ENCODE measurements around the gene ZNF629. TPM values are rescaled to one million over a fixed set of nuclear protein-coding genes. Genes with fewer than 3 reads are reported as not detected.

ZNF629 gene
- total RNA-seq, 2 experiments from 2014 or later = 1.6 to 1.7 TPM

GRCh38 chr16:30808146-30808545 is 21.1 kb upstream of the ZNF629 start:
- Mint-ChIP-seq H3K4me1 (ENCODE audit: low read depth) (peaks cover 18% of the 10 kb centered on the region), H3K9me3 (no peaks in the 10 kb centered on the region), H3K4me3 (no peak overlapping the region), H3K27ac (no peak overlapping the region), H3K27me3 (no peaks in the 10 kb centered on the region), H3K36me3 (ENCODE audit: low read depth) (no peaks in the 10 kb centered on the region)
- CTCF ChIA-PET = no interaction called here
- DNase-seq (no peak), ATAC-seq (ENCODE audit: poor library complexity) (no peak)
- Histone ChIP-seq H3K9me3 (ENCODE audit: control insufficient read depth in 1 of 2, insufficient read depth in 1 of 2, low read length in 2 of 2) (no peaks in the 10 kb centered on the region), H3K4me3 (ENCODE audit: low read length) (no peak overlapping the region), H3K27me3 (ENCODE audit: control insufficient read depth in 1 of 2, insufficient read depth in 2 of 2, low read length in 2 of 2) (no peaks in the 10 kb centered on the region), H3K27ac (ENCODE audit: low read depth in 1 of 2, low read length in 2 of 2) (no peak overlapping the region), H3K36me3 (ENCODE audit: insufficient read depth, low read length) (no peaks in the 10 kb centered on the region), H3K4me1 (ENCODE audit: insufficient read depth, low read length) (peaks cover 21% of the 10 kb centered on the region)
- intact Hi-C loops (cut with DNase I, micrococcal nuclease) = no loop called here
- POLR2A ChIA-PET = interaction anchor here (0.7 to 1.2 kb wide), 2 partner anchors 21 to 96 kb away, joined by 3 read pairs; partner anchors contain the start of gene ZNF629
- TF ChIP-seq CTCF (IDR thresholded peaks at IDR 0.05) = no peak

- peak overlapping the region; percentile 38 to 59 for H3K27ac ChIP-seq (ENCODE audit: low read depth in 1 of 2, low read length in 2 of 2)
- POLR2A ChIA-PET = interaction anchor here (0.7 to 2.4 kb wide), 12 partner anchors 9 to 397 kb away, joined by 3 to 40 read pairs (median 7); partner anchors contain the start of genes FBRS, PHKG2, PYCARD and ZNF629
- H3K4me1 Mint-ChIP-seq (ENCODE audit: low read depth) = peaks cover 18% of the 10 kb centered on the region
- no peaks in the 10 kb centered on the region for H3K27me3 ChIP-seq (ENCODE audit: control insufficient read depth in 1 of 2, insufficient read depth in 2 of 2, low read length in 2 of 2)
- TF ChIP-seq CTCF (IDR thresholded peaks at IDR 0.05) = no peak
- H3K9me3 Mint-ChIP-seq = no peaks in the 10 kb centered on the region
- peak overlapping the region; percentile 87 for H3K4me3 Mint-ChIP-seq
- peaks cover 21% of the 10 kb centered on the region for H3K4me1 ChIP-seq (ENCODE audit: insufficient read depth, low read length)
- peak; percentile 28 to 77 (median 56) for DNase-seq
- H3K9me3 ChIP-seq (ENCODE audit: control insufficient read depth in 1 of 2, insufficient read depth in 1 of 2, low read length in 2 of 2) = no peaks in the 10 kb centered on the region
- H3K36me3 Mint-ChIP-seq (ENCODE audit: low read depth) = no peaks in the 10 kb centered on the region
- peak overlapping the region; percentile 52 for H3K27ac Mint-ChIP-seq
- H3K36me3 ChIP-seq (ENCODE audit: insufficient read depth, low read length) = no peaks in the 10 kb centered on the region
- CTCF ChIA-PET = interaction anchor here (0.6 to 2.7 kb wide), 4 partner anchors 9 to 87 kb away, joined by 3 to 28 read pairs (median 6); no protein-coding TSS in a partner anchor
- H3K4me3 ChIP-seq (ENCODE audit: low read length) = peak overlapping the region; percentile 87
- intact Hi-C loops (cut with DNase I, micrococcal nuclease) = loop anchor here (1.0 kb wide), 2 partner anchors 18 to 70 kb away; partner anchors contain the start of gene ZNF629 (in 2 of the 2)
- ATAC-seq (ENCODE audit: poor library complexity) = peak; percentile 74
- no peaks in the 10 kb centered on the region for H3K27me3 Mint-ChIP-seq
Measured at GRCh38 chr16:30805370-30806169, 18.6 kb upstream of the ZNF629 start.

DNA sequence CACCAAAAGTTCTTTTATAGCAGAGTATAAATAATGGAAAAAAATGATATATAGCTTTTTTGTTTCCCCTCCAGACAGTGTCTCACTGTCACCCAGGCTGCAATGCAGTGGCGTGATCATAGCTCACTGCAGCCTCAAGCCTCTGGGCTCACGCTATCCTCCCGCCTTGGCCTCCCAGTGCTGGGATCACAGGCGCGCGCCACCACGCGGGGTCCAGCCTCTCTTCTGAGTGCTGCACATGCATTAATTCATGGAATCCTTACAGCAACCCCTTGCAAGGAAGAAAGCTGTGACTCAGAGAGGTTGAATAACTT is 18.0 kb upstream of the ZNF629 start:
- no peak for TF ChIP-seq CTCF (IDR thresholded peaks at IDR 0.05)
- POLR2A ChIA-PET = interaction anchor here (0.8 to 2.4 kb wide), 11 partner anchors 8 to 397 kb away, joined by 3 to 40 read pairs (median 7); partner anchors contain the start of genes FBRS, PHKG2, PYCARD and ZNF629
- no peaks in the 10 kb centered on the region for H3K9me3 ChIP-seq (ENCODE audit: control insufficient read depth in 1 of 2, insufficient read depth in 1 of 2, low read length in 2 of 2)
- Mint-ChIP-seq H3K9me3 (no peaks in the 10 kb centered on the region), H3K27me3 (no peaks in the 10 kb centered on the region), H3K27ac (no peak overlapping the region), H3K4me1 (ENCODE audit: low read depth) (peaks cover 18% of the 10 kb centered on the region), H3K36me3 (ENCODE audit: low read depth) (no peaks in the 10 kb centered on the region), H3K4me3 (peak overlapping the region; percentile 87)
- H3K4me3 ChIP-seq (ENCODE audit: low read length) = peak overlapping the region; percentile 87
- no peaks in the 10 kb centered on the region for H3K27me3 ChIP-seq (ENCODE audit: control insufficient read depth in 1 of 2, insufficient read depth in 2 of 2, low read length in 2 of 2)
- DNase-seq (peak in 2 of 14 experiments; percentile 34 to 36), ATAC-seq (ENCODE audit: poor library complexity) (peak; percentile 22)
- CTCF ChIA-PET = interaction anchor here (0.6 to 2.7 kb wide), 4 partner anchors 10 to 87 kb away, joined by 3 to 28 read pairs (median 6); no protein-coding TSS in a partner anchor
- no peak overlapping the region for H3K27ac ChIP-seq (ENCODE audit: low read depth in 1 of 2, low read length in 2 of 2)
- intact Hi-C loops (cut with DNase I, micrococcal nuclease) = loop anchor here (1.0 kb wide), 2 partner anchors 18 to 70 kb away; partner anchors contain the start of gene ZNF629 (in 2 of the 2)
- H3K4me1 ChIP-seq (ENCODE audit: insufficient read depth, low read length) = peaks cover 21% of the 10 kb centered on the region
- no peaks in the 10 kb centered on the region for H3K36me3 ChIP-seq (ENCODE audit: insufficient read depth, low read length)

Data from CD4-positive, alpha-beta T cell (primary cell).